Activated gamma-delta T cell (primary cell): ENCODE measurements around the gene KIAA0513.
"Not testable (repeated sequence)": the region's sequence is repeated elsewhere in the genome, so short reads cannot be mapped to it uniquely, and the experiment has no call there.

Experiments
- DNase-seq: peaks from one replicate; lab custom pipeline; 2025; lab: John Stamatoyannopoulos, UW

KIAA0513 gene

DNA sequence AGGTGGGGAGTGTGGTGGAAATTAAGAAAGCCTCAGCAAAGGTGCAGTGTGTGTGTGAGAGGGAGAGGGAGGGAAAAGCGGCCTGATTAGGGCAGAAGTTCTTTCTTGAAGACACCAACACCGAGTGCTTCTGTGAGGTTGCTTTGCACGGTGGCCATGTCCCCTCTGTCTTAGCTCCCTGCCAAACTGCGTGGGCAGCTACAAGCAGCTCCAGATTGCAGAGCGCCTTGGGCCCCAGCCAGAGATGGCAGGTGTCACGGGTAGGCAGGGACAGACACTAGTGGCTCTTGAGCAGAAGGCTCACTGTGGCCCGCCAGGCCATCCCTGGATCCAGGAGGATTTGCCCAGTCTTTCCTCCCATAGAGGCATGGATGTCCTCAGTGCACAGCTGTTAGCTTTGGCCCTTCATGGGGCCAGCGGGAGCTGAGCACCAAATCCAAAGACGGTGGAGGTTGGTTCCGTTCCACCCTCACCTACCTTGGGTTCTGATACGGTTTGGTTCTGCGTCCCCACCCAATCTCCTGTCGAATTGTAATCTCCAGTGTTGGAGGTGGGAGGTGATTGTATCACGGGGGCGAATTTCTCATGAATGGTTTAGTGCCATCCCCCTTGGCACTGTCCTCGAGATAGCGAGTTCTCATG is 21.4 kb downstream of the KIAA0513 start:
- no peak for DNase-seq

DNA sequence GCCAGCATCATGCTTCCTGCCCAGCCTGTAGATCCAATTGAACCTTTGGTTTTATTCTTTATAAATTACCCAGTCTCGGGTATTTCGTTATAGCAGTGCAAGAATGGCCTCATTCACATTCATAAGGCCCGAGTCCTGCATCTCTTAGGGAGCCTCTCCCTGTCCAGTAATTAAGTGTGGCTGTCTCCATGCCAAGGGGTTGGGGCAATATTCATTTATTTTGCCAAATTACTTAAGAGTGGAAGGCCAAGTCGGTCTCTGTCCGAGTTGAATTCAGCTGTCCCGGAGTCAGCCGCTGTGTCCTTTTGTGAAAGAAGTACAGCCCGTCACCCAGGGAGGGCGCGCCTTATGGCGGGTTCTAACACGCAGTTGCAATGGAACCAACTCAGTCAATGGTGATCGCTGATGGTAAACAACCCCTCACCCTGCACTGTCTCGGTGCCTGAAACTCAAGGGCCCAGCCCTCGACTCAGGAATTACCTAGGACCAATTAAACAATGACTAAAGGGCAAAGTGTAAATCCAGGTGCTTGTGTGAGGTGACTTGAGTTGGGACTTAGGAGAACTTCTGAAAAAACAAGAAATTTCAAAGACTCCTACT is 22.2 kb downstream of the KIAA0513 start:
- no peak for DNase-seq

GRCh38 chr16:85051067-85051581 is 23.5 kb downstream of the KIAA0513 start:
- DNase-seq = no peak

- DNase-seq = no peak
These were observed 24.1 kb downstream of the KIAA0513 start for GRCh38 chr16:85051683-85052082.

DNA sequence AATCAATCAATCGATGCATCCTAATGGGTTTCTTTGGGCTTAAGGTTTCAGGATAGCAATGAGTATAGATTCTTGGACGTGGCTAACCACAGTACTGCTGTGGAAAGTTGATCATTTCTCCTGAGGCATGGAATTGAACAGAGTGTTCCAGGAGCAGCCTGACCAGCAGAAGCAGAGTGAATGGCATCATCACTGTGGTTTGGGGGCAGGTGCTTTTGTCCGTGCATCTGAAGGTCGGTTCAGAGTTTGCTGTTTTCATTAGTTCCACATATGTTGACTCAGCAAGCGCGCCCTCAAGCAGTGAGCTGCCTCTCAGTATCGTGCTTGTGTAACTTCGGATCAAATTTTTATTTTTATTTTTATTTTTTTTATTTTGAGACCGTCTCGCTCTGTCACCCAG is 24.9 kb downstream of the KIAA0513 start:
- DNase-seq = no peak

- not testable (repeated sequence) for DNase-seq
These were observed 26.7 kb downstream of the KIAA0513 start for GRCh38 chr16:85054321-85054720.

DNA sequence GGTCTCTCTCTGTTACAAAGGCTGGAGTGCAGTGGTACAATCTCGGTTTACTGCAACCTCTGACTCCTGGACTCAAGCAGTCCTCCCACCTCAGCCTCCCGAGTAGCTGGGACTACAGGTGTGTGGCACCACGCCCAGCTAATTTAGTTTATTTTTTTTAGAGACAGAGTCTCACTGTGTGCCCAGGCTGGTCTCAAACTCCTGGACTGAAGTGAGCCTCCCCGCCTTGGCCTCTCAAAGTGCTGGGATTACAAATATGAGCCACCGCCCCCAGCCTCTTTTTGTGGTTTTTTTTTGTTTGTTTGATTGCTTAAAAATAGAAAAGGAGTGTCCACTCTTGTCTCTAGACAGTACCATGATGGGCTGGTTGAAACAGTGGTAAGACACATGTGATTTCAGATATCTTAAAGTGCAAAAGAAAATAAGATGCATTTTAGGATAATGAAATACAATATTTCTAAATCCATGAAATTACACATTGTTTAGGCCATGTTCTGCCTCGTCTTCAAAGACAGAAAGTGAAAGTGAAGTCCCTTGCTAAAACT is 27.4 kb downstream of the KIAA0513 start:
- DNase-seq = no peak

DNA sequence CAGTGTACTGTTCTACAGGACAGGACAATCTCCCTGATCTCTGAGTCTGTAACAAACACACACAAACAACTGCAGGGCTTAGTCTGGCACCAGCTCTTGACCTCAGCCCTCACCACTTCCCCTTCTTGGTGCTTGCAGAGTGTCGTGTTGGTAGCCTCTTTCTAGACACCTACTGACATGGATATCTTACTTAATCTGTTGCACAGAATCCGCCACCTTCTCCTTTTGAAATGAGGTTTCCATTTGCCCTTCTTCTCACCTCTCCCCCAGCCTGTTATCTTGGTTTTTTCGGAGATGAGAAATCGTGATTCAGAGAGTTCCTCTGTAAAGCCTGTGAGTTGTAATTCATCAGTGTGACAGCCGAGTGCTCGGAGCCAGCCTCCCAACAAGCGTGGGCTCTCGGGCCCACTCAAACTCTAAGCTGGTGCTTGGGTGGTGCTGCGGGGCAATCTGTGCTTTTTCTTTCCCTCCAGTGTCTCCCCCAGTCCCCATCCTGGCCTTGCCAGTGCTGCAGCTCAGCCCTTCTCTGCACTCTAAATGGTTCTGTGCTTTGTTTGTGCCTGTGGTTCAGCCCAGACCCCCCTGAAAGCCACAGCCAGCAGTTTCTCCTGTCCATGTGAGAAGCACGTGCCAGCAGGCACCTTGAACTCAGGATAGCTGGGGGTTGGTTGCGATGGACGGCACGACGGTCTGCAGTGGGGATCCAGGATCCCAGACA is 28.1 kb downstream of the KIAA0513 start:
- peak; percentile 20 for DNase-seq

DNA sequence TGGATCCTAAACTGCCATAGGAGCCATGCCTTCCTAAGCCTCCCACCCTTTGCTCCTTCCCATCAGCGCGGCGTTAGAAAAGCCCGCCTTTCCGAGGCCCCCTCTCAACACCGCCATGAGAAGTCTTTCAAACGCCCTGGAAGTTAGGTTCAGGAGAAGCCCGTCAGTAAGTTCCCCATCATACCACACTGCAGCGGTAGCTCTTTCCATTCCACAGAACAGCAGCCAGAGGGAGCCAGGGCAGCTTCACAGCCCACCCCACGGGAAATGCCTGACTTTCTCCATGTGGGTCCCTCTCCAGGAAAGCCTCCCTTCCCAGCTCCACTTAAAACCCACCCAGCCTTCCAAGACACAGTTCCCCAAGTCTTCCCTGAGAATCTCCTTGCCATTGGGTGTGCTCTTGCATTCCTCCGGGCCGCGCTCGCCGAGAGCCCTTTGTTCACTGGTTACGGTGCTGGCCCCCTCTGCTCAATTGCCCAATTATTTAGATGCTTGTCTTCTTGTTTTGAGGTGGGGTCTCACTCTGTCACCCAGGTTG is 28.7 kb downstream of the KIAA0513 start:
- DNase-seq = no peak

DNA sequence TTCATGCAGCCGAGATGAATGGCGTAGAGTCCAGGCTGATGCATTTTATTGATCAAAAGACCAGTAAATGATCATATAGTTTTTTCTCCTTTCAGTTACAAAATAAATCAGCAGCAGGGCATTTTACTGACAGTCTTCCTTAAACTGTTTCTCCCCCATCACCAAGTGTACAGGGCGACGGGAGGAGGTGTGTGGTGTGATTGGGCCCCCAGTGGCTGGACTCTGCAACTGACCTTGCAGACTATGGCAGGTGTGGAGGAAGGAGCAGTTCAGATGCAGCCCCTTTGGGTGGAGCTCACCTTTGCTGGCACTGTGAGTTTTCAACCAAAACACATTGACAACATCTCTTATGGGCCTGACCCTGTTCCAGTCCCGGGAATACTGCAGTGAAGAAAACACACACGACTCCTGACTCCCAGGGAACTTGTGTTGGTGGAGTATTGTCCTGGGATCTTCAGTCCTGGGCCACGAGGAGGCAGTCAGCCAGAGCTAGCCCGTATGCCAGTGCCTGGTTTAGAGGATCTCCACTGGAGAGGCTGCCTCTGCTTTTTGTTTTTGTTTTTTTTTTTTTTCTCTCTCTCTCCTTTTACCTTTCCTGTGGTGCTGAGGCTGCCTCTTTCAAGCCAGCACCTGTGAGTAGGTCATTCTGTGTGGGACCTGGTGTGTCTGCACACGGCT is 29.8 kb downstream of the KIAA0513 start:
- no peak for DNase-seq

GRCh38 chr16:85057948-85058347 is 30.4 kb downstream of the KIAA0513 start:
- DNase-seq = no peak

GRCh38 chr16:85058909-85059308 is 31.3 kb downstream of the KIAA0513 start:
- DNase-seq = no peak

DNA sequence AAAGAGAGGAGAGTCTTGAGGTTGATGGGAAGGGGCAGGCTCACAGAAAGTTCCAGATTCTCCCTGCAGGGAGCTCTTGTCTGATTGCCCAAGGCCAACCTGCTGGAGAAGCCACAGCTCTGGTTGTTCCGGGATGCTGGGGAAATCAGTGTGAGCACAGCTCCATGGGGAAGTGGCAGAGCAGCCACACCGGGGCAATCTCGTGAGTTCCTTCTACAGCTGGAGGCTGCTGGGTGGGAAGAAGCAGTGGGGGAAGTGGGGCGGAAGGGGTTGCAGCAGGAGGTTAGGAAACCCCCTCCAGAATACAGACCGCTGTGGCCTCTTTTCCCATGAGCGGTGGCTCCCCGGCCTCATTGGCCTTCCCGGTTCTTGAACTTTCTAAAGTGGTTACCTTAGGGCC is 34.0 kb downstream of the KIAA0513 start:
- no peak for DNase-seq

DNA sequence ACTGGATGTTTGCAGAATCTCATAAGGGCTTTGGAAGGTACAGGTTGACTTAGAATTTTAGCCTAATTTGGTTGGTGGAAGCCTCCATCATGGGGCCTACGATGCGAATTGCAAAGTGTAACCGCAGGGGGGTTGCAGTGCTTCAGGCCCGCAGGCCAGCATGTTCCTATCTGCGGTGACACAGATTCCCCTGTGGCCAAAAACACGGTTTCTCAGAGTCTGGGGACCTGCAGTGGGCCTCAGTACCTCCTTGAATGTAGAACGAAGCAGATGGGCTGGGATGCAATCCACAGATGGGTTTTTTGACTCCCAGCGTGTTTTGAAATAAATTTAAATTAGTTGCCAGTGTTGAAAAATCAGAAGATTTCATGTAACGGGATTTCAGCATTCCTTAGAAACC is 34.7 kb downstream of the KIAA0513 start:
- DNase-seq = no peak

- no peak for DNase-seq
These were observed 35.2 kb downstream of the KIAA0513 start for GRCh38 chr16:85062845-85063244.

DNA sequence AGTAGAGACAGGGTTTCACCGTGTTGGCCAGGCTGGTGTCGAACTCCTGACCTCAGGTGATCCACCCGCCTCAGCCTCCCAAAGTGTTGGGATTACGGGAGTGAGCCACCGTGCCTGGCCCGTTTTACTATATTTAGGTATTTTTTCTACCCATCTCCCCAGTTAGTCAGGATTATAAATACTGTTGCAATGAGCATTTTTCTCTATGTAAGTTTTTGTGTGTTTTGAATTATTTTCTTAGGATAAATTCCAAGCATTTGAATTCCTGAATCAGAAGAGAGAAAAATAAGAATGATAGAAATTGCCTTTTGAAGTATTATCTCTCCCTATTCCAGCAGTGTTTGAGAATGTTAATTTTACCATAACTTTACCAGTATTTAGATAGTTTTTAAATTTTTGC is 36.6 kb downstream of the KIAA0513 start:
- DNase-seq = no peak

DNA sequence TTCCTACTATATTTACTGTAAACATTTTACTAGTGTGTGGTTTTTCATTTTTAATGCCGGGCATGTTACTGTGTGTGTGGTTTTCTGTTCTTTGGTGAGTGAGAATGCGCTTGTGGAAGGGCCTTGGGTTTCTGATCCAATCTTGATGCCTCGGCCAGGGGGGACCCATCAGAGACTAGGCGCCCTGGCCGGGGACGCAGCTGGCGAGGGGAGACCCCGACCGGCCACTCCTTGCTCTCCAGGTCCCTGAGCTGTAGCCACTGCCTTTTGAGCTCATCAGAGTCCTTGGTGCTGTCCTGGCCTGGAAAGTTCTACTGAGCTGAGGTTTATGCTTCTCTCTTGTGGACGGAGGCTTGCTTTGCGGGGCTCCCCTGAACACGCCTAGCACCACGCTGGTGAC is 37.5 kb downstream of the KIAA0513 start:
- no peak for DNase-seq

- no peak for DNase-seq
These were observed 38.8 kb downstream of the KIAA0513 start for GRCh38 chr16:85066346-85066885.

DNA sequence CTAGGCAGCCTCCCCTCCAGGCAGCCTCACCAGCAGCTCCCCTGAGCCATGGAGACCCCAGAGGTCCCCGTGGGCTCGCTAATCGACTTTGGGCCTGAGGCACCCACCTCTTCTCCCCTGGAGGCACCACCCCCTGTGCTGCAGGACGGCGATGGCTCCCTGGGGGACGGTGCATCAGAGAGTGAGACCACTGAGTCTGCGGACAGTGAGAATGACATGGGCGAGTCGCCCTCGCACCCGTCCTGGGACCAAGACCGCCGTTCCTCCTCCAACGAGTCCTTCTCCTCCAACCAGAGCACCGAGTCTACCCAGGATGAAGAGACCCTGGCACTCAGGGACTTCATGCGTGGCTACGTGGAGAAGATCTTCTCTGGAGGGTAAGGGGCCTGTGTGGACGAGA is 39.4 kb downstream of the KIAA0513 start:
- DNase-seq = no peak

DNA sequence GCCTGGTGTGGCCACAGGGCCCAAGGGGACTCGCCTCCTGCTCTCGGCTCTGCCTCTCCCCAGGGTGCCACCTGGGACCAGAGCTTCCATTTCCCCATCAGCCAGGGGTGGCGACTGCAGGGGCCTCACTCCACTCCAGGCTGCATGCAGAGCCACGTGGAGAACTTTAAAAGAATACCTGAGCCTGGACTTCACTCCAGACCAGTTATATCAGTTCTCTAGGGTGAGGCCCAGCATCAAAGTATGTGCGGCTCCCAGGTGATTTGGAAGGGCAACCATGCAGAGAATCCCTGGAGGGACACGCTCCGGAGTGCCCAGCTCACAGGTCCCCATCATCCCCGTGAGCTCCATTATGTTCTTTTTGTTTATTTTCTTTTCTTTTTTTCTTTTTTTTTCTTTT is 39.8 kb downstream of the KIAA0513 start:
- DNase-seq = no peak

DNA sequence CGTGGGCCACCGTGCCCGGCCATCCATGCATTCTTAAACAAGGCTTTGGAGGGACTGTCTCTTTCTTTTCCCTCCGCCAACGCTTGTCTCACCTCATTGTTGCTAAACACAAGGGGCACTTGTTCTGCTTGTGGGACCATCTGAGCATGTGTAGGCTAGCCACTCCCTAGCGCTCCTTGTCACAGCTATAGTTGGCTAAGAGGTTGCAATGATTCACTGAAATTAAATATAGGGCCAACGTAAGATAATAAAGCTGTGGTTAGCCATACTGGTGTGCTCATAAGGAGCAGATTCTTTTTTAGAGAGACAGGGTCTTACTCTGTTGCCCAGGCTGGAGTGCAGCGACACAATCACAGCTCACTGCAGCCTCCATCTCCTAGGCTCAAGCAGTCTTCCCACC is 41.2 kb downstream of the KIAA0513 start:
- DNase-seq = no peak

DNA sequence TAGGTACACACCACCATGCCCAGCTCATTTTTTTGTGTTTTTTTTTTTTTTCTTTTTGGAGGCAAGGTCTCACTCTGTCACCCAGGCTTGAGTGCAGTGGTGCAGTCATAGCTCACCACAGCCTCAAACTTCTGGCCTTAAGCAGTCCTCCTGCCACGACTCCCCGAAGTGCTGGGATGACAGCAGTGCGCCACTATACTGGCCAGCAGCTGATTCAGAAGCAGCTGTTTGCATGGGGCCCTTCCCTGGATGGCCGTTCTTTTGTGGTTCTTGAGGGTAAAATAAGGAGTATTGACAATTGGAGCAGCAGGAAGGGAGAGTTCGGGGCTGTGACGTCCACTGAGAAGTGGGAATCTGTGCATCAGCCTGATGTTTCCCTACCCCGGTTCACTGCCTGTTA is 41.6 kb downstream of the KIAA0513 start:
- no peak for DNase-seq
